BLaER1 (cell line): ENCODE data around the gene SOX2.
"Not testable (repeated sequence)": the region's sequence is repeated elsewhere in the genome, so short reads cannot be mapped to it uniquely, and the experiment has no call there.

Experiments used
- H3K27ac ChIP-seq: shearing (Covaris generic); formaldehyde crosslinking; 2 replicates; pipeline ENCODE4 v1.8.1; 2022
- H3K27me3 ChIP-seq: shearing (Covaris generic); formaldehyde crosslinking; 2 replicates; pipeline ENCODE4 v1.8.1; 2022
- H3K36me3 ChIP-seq: shearing (Covaris generic); formaldehyde crosslinking; 2 replicates; pipeline ENCODE4 v1.8.1; 2022
- H3K4me1 ChIP-seq: shearing (Covaris generic); formaldehyde crosslinking; 2 replicates; pipeline ENCODE4 v1.8.1; 2022
- H3K4me2 ChIP-seq: shearing (Covaris generic); formaldehyde crosslinking; 2 replicates; pipeline ENCODE4 v1.8.1; 2022
- H3K4me3 ChIP-seq: shearing (Covaris generic); formaldehyde crosslinking; 2 replicates; pipeline ENCODE4 v1.8.1; 2022
- H3K9ac ChIP-seq: shearing (Covaris generic); formaldehyde crosslinking; 2 replicates; pipeline ENCODE4 v1.8.1; 2022
- H3K9me3 ChIP-seq: shearing (Covaris generic); formaldehyde crosslinking; 2 replicates; pipeline ENCODE4 v1.8.1; 2022
- H4K20me1 ChIP-seq: shearing (Covaris generic); formaldehyde crosslinking; 2 replicates; pipeline ENCODE4 v1.8.1; 2022
- Cebpa-rat ChIP-seq: shearing (Covaris generic); IDR thresholded peaks from 2 replicates; pipeline ENCODE4 v1.8.1; 2022

Gene SOX2

DNA sequence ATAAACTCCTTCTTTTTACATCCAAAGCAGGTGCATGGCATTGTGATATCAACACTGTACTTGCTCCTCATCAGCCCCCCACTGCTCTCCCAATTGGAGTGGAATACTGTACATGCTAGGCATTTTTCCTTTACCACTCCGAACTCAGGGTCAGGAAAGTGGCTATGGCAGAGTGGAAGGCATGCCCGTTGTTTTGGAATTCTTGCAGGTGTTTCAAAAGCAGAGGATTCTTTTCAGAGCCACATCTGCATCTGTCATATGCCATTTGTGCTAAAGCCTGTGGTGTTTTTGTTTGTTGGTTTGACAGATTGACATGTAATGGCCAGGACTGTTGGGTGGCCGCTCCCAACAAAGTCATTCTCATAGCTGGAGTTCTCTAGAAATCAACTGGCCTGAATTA lies 41.7 kb downstream of the SOX2 start:
- H3K9me3 ChIP-seq: no peaks in the 10 kb centered on the region
- no peaks in the 10 kb centered on the region for H3K36me3 ChIP-seq
- H3K9ac ChIP-seq: no peak overlapping the region
- no peaks in the 10 kb centered on the region for H4K20me1 ChIP-seq
- H3K4me1 ChIP-seq: no peaks in the 10 kb centered on the region
- no peak overlapping the region for H3K27ac ChIP-seq
- no peaks in the 10 kb centered on the region for H3K27me3 ChIP-seq
- no peak overlapping the region for H3K4me2 ChIP-seq
- no peak for TF ChIP-seq Cebpa-rat
- H3K4me3 ChIP-seq: no peak overlapping the region

DNA sequence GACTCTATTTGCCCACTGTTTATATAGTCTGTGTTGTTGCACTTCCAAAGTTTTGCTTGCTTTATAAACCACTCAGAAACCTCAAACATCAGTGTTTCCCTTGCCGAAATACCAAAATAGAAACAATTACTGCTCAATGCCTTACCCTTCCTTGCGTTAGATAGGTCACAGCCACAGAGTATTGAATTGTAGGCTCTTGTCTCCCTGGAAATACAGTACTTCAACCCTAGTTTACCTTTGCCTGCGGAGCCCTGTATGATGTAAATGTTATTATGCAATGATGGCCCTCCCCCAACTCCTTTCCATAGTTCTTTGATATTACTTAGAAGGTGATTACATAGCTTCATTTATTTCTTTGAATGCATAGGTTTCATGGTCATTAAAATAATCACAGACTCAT lies 44.2 kb downstream of the SOX2 start:
- H3K36me3 ChIP-seq: no peaks in the 10 kb centered on the region
- no peak overlapping the region for H3K4me2 ChIP-seq
- no peak overlapping the region for H3K27ac ChIP-seq
- H3K27me3 ChIP-seq: no peaks in the 10 kb centered on the region
- TF ChIP-seq Cebpa-rat: no peak
- H3K4me3 ChIP-seq: no peak overlapping the region
- H4K20me1 ChIP-seq: no peaks in the 10 kb centered on the region
- H3K4me1 ChIP-seq: no peaks in the 10 kb centered on the region
- no peaks in the 10 kb centered on the region for H3K9me3 ChIP-seq
- H3K9ac ChIP-seq: no peak overlapping the region

DNA sequence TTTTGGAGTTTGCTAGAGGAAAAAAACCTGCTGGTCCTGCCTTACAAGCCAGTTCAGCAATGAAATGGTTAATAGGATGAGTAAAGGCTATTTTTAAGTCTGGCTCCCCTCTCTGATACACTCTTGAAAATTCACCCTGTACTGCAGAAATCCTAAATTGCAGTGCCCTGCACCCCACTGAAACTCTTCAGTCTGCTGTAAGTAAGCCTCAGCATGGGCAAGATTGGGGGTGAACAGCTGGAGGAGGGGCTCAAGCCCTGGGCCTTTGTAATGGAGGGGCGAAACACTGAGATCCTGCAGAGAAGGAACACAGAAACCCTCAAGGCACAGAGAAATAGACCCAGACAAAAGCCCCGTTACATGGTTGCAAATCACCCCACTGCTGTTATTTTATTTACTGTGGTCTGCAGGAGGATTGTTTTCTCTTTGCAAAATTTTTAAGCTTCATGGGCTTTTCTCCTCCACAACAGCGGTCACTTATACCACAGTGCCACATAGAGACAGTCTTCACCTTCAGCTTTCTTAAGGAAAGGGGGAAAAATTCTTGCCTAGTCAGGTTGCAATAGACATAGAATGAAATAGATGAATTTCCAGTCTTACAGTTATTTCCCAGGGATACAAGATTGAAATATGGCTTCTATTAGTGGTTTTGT lies 45.0 kb downstream of the SOX2 start:
- Histone ChIP-seq H3K4me3 (no peak overlapping the region), H3K27ac (no peak overlapping the region), H3K4me1 (no peaks in the 10 kb centered on the region), H3K9ac (no peak overlapping the region), H3K27me3 (no peaks in the 10 kb centered on the region), H4K20me1 (no peaks in the 10 kb centered on the region), H3K9me3 (no peaks in the 10 kb centered on the region), H3K4me2 (no peak overlapping the region), H3K36me3 (no peaks in the 10 kb centered on the region)
- no peak for TF ChIP-seq Cebpa-rat

DNA sequence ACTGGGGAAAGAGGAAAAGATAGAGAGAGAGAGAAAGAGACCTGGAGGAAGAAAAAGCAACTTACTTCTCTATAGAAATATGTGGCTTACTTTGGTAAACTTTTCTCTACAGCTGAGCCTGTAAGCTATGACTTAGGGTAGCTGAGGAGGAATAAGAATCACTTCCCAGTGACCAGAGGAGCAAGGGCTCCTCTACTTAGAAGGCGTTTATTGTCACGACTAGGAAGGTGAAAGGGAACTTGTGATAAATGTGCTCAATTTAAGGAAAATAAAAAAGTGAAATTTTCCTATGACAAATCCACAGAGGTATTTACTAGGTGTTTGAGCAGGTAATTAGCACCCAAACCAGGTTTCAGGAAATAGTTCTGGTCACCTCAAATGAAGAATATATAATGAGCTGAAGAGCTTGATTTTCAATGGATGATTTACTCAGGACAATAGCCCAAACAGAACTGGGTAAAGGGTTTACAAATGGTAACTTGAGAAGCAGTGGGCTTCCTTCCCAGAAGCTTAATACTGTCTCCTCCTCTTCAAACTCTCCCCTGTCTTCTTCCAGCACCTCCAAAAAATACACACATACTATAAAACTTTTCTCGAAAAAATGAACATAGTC lies 46.1 kb downstream of the SOX2 start:
- no peak overlapping the region for H3K9ac ChIP-seq
- no peaks in the 10 kb centered on the region for H3K4me1 ChIP-seq
- no peak overlapping the region for H3K27ac ChIP-seq
- no peaks in the 10 kb centered on the region for H3K36me3 ChIP-seq
- H3K27me3 ChIP-seq: no peaks in the 10 kb centered on the region
- TF ChIP-seq Cebpa-rat: no peak
- H3K9me3 ChIP-seq: no peaks in the 10 kb centered on the region
- no peaks in the 10 kb centered on the region for H4K20me1 ChIP-seq
- H3K4me3 ChIP-seq: no peak overlapping the region
- no peak overlapping the region for H3K4me2 ChIP-seq

DNA sequence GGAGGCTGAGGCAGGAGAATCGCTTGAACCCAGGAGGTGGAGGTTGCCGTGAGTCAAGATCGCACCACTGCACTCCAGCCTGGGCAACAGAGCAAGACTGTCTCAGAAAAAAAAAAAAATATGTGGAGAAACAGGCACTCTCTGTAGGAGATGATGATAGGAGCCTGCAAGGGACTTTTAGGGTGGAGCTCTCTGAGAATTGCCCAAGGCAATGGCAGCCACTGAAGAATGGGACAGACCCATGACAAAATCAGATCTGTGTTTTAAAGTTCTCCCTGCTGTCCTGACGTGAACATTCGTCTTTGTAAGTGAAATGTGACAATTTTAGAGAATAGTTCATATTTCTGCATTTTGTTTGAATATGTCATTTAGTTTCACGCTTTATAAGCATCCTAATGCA lies 50.2 kb downstream of the SOX2 start:
- Histone ChIP-seq H3K9me3 (no peaks in the 10 kb centered on the region), H3K27me3 (no peaks in the 10 kb centered on the region), H3K9ac (no peak overlapping the region), H3K27ac (no peak overlapping the region), H3K4me3 (no peak overlapping the region), H3K4me1 (no peaks in the 10 kb centered on the region), H3K4me2 (no peak overlapping the region), H3K36me3 (no peaks in the 10 kb centered on the region), H4K20me1 (no peaks in the 10 kb centered on the region)
- no peak for TF ChIP-seq Cebpa-rat

DNA sequence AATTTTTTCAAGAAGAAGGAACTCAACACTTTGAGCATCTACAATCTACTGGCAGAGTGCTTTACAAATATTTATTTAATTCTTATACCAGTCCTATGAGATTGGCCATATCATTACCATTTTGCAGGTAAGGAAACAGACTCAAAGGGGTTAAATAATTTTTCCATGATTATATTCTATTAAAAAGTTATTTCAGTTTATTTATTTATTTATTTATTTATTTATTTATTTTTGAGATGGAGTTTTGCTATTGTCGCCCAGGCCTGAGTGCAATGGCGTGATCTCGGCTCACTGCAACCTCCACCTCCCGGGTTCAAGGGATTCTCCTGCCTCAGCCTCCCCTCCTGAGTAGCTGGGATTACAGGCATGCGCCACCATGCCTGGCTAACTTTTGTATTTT lies 52.3 kb downstream of the SOX2 start:
- not testable (repeated sequence) for H3K27me3 ChIP-seq, H3K4me3 ChIP-seq, H3K9ac ChIP-seq, H3K27ac ChIP-seq, H3K4me1 ChIP-seq, H3K9me3 ChIP-seq, H4K20me1 ChIP-seq, H3K36me3 ChIP-seq, H3K4me2 ChIP-seq
